ENCODE data around the gene LONRF2.

DNA sequence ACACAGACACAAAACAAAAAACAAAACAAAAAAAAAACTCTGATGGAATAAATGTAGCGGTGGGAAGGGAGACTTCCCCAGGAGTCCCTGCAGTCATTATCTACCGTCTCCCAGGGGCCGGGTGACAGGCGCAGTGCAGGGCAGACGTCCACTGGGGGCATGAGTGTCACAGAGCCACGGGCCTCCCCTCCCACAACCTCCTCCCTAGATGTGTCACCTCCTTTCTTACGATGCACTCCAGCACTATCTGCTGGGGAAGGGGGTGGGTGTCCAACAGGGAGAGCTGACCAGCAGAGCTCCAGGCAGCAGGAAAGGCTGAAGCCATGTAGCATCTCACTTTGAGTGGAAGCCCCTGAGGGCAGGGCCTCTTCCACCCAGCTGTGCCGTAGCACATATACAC is 84.5 kb downstream of the LONRF2 start:
- TF ChIP-seq, protein P1, sequence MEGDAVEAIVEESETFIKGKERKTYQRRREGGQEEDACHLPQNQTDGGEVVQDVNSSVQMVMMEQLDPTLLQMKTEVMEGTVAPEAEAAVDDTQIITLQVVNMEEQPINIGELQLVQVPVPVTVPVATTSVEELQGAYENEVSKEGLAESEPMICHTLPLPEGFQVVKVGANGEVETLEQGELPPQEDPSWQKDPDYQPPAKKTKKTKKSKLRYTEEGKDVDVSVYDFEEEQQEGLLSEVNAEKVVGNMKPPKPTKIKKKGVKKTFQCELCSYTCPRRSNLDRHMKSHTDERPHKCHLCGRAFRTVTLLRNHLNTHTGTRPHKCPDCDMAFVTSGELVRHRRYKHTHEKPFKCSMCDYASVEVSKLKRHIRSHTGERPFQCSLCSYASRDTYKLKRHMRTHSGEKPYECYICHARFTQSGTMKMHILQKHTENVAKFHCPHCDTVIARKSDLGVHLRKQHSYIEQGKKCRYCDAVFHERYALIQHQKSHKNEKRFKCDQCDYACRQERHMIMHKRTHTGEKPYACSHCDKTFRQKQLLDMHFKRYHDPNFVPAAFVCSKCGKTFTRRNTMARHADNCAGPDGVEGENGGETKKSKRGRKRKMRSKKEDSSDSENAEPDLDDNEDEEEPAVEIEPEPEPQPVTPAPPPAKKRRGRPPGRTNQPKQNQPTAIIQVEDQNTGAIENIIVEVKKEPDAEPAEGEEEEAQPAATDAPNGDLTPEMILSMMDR (conservative IDR thresholded peaks at IDR 0.05; ENCODE audit: low read length) = peak; percentile 58
- no peak for TF ChIP-seq EZH2phosphoT487 (IDR thresholded peaks at IDR 0.05; ENCODE audit: borderline replicate concordance)
